Caco-2 (cell line): ENCODE results near the gene DIAPH2. TPM values are rescaled to one million over a fixed set of nuclear protein-coding genes. Genes with fewer than 3 reads are reported as not detected.

ENCODE experiments used
- BruUV-seq: library from RNA; stranded (reverse); fragments of 400-500 nt; replicated peaks from 2 replicates; lab custom pipeline; 2021; lab: Mats Ljungman, UMichigan
- CTCF ChIA-PET: fragments of 300-600 bp; sonication (Branson Sonifier 250); formaldehyde crosslinking; loops from one replicate; lab custom pipeline; 2022; ENCODE audit warnings: antibody characterized with exemption; lab: Charles Lee
- POLR2A ChIA-PET: fragments of 300-600 bp; sonication (Branson Sonifier 250); formaldehyde crosslinking; loops from one replicate; lab custom pipeline; 2022; ENCODE audit warnings: antibody characterized with exemption; lab: Charles Lee
- DNase-seq, 2 experiments: peaks; one replicate each; pipeline versions ENCODE4 v3.0.0 to v3.0.0-alpha.2; 2020 to 2022
- H3K27me3 ChIP-seq: replicated peaks from 2 replicates; pipeline ENCODE4 v1.6.0; 2011; ENCODE audit warnings: low read length; ENCODE audit not compliant: control insufficient read depth, insufficient read depth
- H3K36me3 ChIP-seq: 2 replicates; pipeline ENCODE4 v1.5.1; 2011; ENCODE audit warnings: low read length; ENCODE audit not compliant: control insufficient read depth, insufficient read depth
- H3K4me1 ChIP-seq: fragments of 250-450 bp; sonication (Bioruptor Pico); 2 replicates; pipeline ENCODE4 v1.5.1; 2020; ENCODE audit warnings: mild to moderate bottlenecking
- H3K4me3 ChIP-seq: 2 replicates; pipeline ENCODE4 v1.5.1; 2011; ENCODE audit warnings: low read depth, mild to moderate bottlenecking, control low read depth, low read length
- H3K9me3 ChIP-seq: fragments of 250-450 bp; sonication (Bioruptor Pico); 2 replicates; pipeline ENCODE4 v1.5.1; 2020; ENCODE audit warnings: mild to moderate bottlenecking, moderate library complexity
- H3K27ac Mint-ChIP-seq: one replicate; pipeline ENCODE4 v1.8.0; 2022; ENCODE audit warnings: mixed read lengths; ENCODE audit not compliant: unreplicated experiment
- H3K27me3 Mint-ChIP-seq: one replicate; pipeline ENCODE4 v1.8.0; 2022; ENCODE audit warnings: mixed read lengths; ENCODE audit not compliant: insufficient read depth, unreplicated experiment
- H3K36me3 Mint-ChIP-seq: one replicate; pipeline ENCODE4 v1.8.0; 2022; ENCODE audit warnings: mild to moderate bottlenecking, mixed read lengths; ENCODE audit not compliant: insufficient read depth, unreplicated experiment
- H3K4me1 Mint-ChIP-seq: one replicate; pipeline ENCODE4 v1.8.0; 2022; ENCODE audit warnings: low read depth, mixed read lengths; ENCODE audit not compliant: unreplicated experiment
- H3K4me3 Mint-ChIP-seq: one replicate; pipeline ENCODE4 v1.8.0; 2022; ENCODE audit warnings: mild to moderate bottlenecking, moderate library complexity, mixed read lengths; ENCODE audit not compliant: unreplicated experiment
- H3K9me3 Mint-ChIP-seq: one replicate; pipeline ENCODE4 v1.8.0; 2022; ENCODE audit warnings: mixed read lengths; ENCODE audit not compliant: unreplicated experiment
- CTCF ChIP-seq, 2 experiments: fragments of 200-600 bp in 1 of 2; IDR thresholded peaks; 1 replicate in 1 of 2; 2 replicates in 1 of 2; pipeline versions ENCODE4 v1.5.1 to v1.8.0; 2011 to 2022; ENCODE audit warnings: antibody characterized with exemption in 1 of 2, control low read depth in 1 of 2, inconsistent platforms in 1 of 2, low read depth in 1 of 2, low read length in 1 of 2, mild to moderate bottlenecking in 1 of 2, moderate library complexity in 1 of 2; ENCODE audit not compliant: insufficient read depth in 1 of 2, severe bottlenecking in 1 of 2, unreplicated experiment in 1 of 2
- intact Hi-C: fragments of 100-400 bp; cut with micrococcal nuclease; formaldehyde crosslinking; loops from one replicate; pipeline ENCODE4 v1.10.0; 2022; ENCODE audit not compliant: unreplicated experiment
- total RNA-seq: library from RNA; stranded (reverse); gene quantifications from 2 replicates; pipeline ENCODE4 v1.2.3, GENCODE V29; 2022

Gene DIAPH2
- total RNA-seq, 1 experiment from 2014 or later = 16.1 TPM

DNA sequence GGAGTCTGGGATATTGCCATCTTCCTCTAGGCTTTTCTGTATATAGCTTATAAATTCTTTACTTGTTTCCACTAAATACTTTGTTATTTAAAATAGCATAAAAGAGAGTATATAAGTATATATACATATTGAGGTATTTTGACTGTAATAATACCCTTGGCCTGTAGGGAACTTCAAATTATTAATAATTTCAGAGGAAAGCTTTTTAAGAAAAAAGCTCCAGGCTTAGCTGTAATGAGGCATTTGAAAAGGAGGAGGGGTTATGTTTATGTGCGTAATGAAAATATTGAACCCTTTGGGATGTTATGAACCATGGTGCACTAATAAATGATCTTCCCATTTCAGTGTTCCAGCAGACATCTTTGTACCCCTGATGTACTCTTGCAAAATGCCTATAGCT, 777.1 kb downstream of the DIAPH2 start:
- BruUV-seq = no TSS peak
- Mint-ChIP-seq H3K27me3 (no peaks in the 10 kb centered on the region), H3K9me3 (no peaks in the 10 kb centered on the region), H3K27ac (no peak overlapping the region), H3K4me1 (no peaks in the 10 kb centered on the region), H3K36me3 (no peaks in the 10 kb centered on the region), H3K4me3 (no peak overlapping the region)
- Histone ChIP-seq H3K36me3 (no peaks in the 10 kb centered on the region), H3K27me3 (no peaks in the 10 kb centered on the region), H3K4me3 (no peak overlapping the region), H3K9me3 (no peaks in the 10 kb centered on the region), H3K4me1 (no peaks in the 10 kb centered on the region)
- POLR2A ChIA-PET = no interaction called here
- no peak for TF ChIP-seq CTCF (IDR thresholded peaks at IDR 0.05; ENCODE audit: insufficient read depth in 1 of 2, low read depth in 1 of 2, low read length in 1 of 2, severe bottlenecking in 1 of 2, unreplicated experiment in 1 of 2)
- intact Hi-C loops = no loop called here
- DNase-seq = no peak
- CTCF ChIA-PET = no interaction called here

- intact Hi-C loops = no loop called here
- no peaks in the 10 kb centered on the region for H3K9me3 Mint-ChIP-seq
- no peak overlapping the region for H3K4me3 Mint-ChIP-seq
- 0 out of 2 replicates have a peak, but pooled peaks cover 6% of the 10 kb centered on the region for H3K4me1 ChIP-seq
- no peak for DNase-seq
- CTCF ChIA-PET = no interaction called here
- H3K36me3 Mint-ChIP-seq = no peaks in the 10 kb centered on the region
- no peaks in the 10 kb centered on the region for H3K27me3 Mint-ChIP-seq
- H3K4me1 Mint-ChIP-seq = no peaks in the 10 kb centered on the region
- TF ChIP-seq CTCF (IDR thresholded peaks at IDR 0.05; ENCODE audit: insufficient read depth in 1 of 2, low read depth in 1 of 2, low read length in 1 of 2, severe bottlenecking in 1 of 2, unreplicated experiment in 1 of 2) = no peak
- H3K36me3 ChIP-seq = no peaks in the 10 kb centered on the region
- no peak overlapping the region for H3K27ac Mint-ChIP-seq
- no peaks in the 10 kb centered on the region for H3K9me3 ChIP-seq
- no TSS peak for BruUV-seq
- POLR2A ChIA-PET = no interaction called here
- no peaks in the 10 kb centered on the region for H3K27me3 ChIP-seq
- no peak overlapping the region for H3K4me3 ChIP-seq
Observed at GRCh38 chrX:97471071-97471470, 786.4 kb downstream of the DIAPH2 start.

GRCh38 chrX:97474933-97475332, 790.3 kb downstream of the DIAPH2 start:
- no peak overlapping the region for H3K4me3 Mint-ChIP-seq
- Histone ChIP-seq H3K36me3 (no peaks in the 10 kb centered on the region), H3K4me1 (no peaks in the 10 kb centered on the region), H3K9me3 (no peaks in the 10 kb centered on the region), H3K27me3 (no peaks in the 10 kb centered on the region), H3K4me3 (no peak overlapping the region)
- BruUV-seq = no TSS peak
- H3K4me1 Mint-ChIP-seq = no peaks in the 10 kb centered on the region
- H3K27me3 Mint-ChIP-seq = no peaks in the 10 kb centered on the region
- DNase-seq = no peak
- no peak overlapping the region for H3K27ac Mint-ChIP-seq
- H3K9me3 Mint-ChIP-seq = no peaks in the 10 kb centered on the region
- no peak for TF ChIP-seq CTCF (IDR thresholded peaks at IDR 0.05; ENCODE audit: insufficient read depth in 1 of 2, low read depth in 1 of 2, low read length in 1 of 2, severe bottlenecking in 1 of 2, unreplicated experiment in 1 of 2)
- H3K36me3 Mint-ChIP-seq = peaks cover 6% of the 10 kb centered on the region
- CTCF ChIA-PET = no interaction called here
- intact Hi-C loops = no loop called here
- POLR2A ChIA-PET = no interaction called here
